ENCODE data around the gene BLOC1S3. TPM values are rescaled to one million over a fixed set of nuclear protein-coding genes. Genes with fewer than 3 reads are reported as not detected.
A peak's percentile ranks its signal among the peaks of the same experiment; 100 is the strongest.

BLOC1S3 gene
- total RNA-seq, 1 donor from 2014 or later = 17.8 TPM

DNA sequence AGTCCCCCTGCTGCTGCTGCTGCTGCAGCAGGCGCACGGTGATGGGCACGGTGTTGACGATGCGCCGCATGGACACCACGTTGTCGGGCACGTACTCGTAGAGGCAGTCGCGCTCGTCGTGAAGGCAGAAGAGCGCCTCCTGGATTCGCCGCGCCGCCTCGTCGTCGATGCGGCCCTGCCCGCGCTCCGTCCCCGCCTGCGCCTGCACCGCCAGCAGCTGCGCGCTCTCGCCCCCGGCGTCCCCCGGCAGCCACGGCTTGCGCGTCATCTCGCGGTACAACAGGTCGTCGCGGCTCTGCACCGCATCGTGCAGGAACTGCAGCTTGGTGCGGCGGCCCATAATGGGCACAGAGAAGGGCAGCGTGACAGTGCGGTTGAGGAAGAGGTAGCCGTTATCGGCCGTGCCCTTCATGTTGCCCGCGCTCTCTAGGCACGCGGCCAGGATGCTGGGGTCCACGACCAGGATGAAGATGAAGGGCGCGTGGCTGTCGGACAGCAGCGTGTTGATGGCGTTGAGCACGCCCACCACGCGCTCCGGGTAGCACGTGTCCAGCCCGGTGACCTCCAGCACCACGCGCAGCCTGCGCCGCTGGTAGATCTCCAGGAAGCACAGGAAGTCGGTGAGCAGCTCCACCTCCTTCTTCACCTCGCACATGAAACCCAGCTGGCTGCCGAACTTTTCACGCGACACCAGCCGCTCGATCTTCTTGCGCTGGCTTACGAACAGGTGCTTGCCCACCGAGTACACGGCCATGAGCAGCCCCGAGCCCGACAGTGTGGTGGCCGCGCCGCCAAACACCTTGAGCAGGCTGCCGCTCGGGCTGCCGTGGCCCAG is 25.9 kb upstream of the BLOC1S3 start:
- H3K27me3 ChIP-seq = peaks cover 37% of the 10 kb centered on the region
- H3K9me3 ChIP-seq = no peaks in the 10 kb centered on the region
- no peak overlapping the region for H3K27ac ChIP-seq
- H3K4me3 ChIP-seq = peak overlapping the region; percentile 28
- H3K36me3 ChIP-seq = no peaks in the 10 kb centered on the region
- TF ChIP-seq, protein P1, sequence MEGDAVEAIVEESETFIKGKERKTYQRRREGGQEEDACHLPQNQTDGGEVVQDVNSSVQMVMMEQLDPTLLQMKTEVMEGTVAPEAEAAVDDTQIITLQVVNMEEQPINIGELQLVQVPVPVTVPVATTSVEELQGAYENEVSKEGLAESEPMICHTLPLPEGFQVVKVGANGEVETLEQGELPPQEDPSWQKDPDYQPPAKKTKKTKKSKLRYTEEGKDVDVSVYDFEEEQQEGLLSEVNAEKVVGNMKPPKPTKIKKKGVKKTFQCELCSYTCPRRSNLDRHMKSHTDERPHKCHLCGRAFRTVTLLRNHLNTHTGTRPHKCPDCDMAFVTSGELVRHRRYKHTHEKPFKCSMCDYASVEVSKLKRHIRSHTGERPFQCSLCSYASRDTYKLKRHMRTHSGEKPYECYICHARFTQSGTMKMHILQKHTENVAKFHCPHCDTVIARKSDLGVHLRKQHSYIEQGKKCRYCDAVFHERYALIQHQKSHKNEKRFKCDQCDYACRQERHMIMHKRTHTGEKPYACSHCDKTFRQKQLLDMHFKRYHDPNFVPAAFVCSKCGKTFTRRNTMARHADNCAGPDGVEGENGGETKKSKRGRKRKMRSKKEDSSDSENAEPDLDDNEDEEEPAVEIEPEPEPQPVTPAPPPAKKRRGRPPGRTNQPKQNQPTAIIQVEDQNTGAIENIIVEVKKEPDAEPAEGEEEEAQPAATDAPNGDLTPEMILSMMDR (IDR thresholded peaks at IDR 0.05) = peak; percentile 8
- ATAC-seq = peak; percentile 55
- DNase-seq = peak; percentile 77
- peaks cover 24% of the 10 kb centered on the region for H3K4me1 ChIP-seq
- intact Hi-C loops (cut with DNase I) = no loop called here

DNA sequence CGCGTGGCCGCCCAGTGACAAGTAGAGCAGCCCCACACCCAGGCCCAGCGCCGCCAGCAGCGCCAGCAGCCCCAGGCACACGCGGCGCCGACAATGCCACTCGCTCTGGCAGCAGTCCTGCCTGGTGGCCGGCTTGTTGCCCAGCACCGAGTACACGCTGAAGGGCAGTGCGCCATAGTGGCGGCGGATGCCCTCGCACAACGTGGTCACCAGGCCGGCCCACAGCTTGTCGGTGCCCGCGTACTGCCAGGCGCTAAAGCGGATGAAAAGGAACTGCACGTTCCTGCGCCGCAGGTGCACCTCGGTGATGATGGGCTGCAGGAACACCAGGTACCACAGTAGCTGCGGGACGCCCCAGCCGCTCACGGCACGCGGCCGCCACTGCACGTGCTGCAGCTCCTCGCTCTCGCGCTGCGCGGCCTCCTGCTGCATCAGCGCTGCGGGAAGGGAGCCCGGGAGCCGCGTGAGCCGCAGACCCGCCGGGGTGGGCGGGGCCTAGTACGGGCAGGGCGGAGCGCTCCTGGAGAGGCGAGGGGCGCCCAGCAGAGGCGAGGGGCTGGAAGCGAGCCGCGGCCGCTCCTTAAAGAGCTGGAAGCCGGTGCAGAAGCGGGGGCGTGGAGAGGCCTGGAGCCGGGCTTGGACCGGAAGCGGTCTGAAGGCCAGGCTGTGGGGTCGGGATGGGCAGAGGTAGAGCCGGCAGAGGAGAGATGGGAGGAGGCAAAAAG is 25.1 kb upstream of the BLOC1S3 start:
- Histone ChIP-seq H3K9me3 (no peaks in the 10 kb centered on the region), H3K27ac (no peak overlapping the region), H3K36me3 (no peaks in the 10 kb centered on the region), H3K27me3 (peaks cover 42% of the 10 kb centered on the region), H3K4me1 (peaks cover 24% of the 10 kb centered on the region), H3K4me3 (peak overlapping the region; percentile 28)
- DNase-seq (no peak), ATAC-seq (peak; percentile 20)
- TF ChIP-seq, protein P1 (IDR thresholded peaks at IDR 0.05) = no peak
- intact Hi-C loops (cut with DNase I) = no loop called here

DNA sequence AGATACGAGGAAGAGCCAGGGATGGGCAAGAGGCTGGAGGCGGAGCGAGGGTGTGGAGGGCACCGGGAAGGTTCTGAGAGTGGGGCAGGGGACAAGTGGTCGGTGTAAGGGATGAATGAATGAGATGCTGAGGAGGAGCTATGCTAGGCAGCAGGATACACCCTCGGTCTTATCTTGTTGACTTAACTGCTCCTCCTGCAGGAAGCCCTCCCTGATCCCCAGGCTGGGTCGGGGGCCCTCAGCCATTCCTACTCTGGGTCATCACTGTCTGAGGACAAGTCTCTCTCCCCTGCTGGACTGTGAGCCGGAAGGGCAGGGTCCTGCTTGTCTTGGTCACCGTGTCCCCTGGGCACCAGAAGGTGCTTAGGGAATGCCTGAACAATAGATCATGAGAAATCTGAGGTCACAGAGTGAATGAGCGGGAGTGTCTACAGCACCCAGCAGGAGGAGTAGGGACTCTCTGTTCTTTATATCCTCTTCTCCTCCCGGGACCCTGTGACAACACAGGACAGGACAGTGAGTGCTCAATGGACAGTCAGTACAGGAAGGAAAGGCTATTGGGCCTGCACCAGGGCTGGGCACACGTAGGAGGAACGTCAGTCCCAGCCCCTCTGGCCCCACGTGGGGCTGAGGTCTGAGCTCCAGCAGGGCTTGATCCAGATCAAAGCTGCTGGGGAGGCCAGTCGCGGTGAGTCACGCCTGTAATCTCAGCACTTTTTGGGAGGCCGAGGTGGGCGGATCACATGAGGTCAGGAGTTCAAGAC is 24.3 kb upstream of the BLOC1S3 start:
- no peak overlapping the region for H3K27ac ChIP-seq
- no peak for DNase-seq
- peak overlapping the region; percentile 28 for H3K4me3 ChIP-seq
- intact Hi-C loops (cut with DNase I) = no loop called here
- peaks cover 24% of the 10 kb centered on the region for H3K4me1 ChIP-seq
- no peaks in the 10 kb centered on the region for H3K9me3 ChIP-seq
- H3K36me3 ChIP-seq = no peaks in the 10 kb centered on the region
- TF ChIP-seq, protein P1 (IDR thresholded peaks at IDR 0.05) = no peak
- peaks cover 47% of the 10 kb centered on the region for H3K27me3 ChIP-seq
- peak; percentile 21 for ATAC-seq

DNA sequence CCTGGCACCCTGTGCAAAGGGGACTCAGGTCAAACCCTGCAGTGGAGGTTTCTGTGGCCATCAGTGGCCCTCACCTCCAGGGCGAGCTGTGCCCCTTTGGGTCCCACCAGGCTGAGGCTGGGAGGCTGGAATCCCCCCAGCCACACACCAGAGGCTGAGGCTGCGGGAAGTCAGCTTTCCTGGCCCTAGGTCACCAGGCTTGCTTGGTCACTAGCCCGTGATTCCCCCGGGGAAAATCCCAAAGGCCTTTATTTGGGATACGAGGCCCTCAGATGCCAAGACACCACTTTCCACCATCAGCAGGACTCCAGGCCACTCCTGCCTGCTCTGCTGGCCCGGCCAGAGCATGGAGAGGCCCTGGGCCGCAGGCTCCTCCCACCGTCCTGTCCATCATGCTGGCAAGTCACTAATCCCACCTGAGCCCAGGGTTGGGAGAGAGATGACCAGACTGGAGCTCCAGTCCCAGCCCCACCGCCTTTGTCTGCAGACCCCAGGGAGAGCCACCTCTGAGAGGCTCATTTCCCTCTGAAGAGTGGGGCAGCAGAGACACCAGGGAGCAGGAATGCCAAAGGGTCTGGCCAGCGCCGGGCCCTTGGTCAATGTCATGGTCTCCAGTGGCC is 22.5 kb upstream of the BLOC1S3 start:
- ATAC-seq (no peak), DNase-seq (no peak)
- H3K4me1 ChIP-seq = peaks cover 24% of the 10 kb centered on the region
- no peak overlapping the region for H3K27ac ChIP-seq
- peaks cover 61% of the 10 kb centered on the region for H3K27me3 ChIP-seq
- H3K9me3 ChIP-seq = no peaks in the 10 kb centered on the region
- TF ChIP-seq, protein P1 (IDR thresholded peaks at IDR 0.05) = no peak
- intact Hi-C loops (cut with DNase I) = no loop called here
- H3K4me3 ChIP-seq = no peak overlapping the region
- H3K36me3 ChIP-seq = no peaks in the 10 kb centered on the region

DNA sequence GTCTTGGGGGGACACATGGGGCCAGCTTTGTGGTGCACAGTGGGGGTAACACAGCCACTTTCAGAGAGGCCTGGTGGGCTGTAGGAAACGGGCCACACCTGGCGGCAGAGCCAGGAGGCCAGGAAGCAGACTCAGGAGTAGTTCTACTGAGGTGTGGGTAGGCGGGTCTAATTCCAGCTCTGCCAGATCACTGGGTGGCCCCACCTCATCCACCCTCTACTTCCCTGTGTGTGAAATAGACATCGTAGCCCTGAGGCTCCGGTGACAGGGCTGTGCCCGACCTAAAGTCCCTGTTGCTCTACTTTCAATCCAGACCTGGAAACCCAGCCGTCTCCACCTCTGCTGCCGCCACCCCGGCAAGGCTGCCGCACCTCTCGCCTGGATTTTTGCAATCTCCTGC is 21.8 kb upstream of the BLOC1S3 start:
- Histone ChIP-seq H3K27me3 (peaks cover 56% of the 10 kb centered on the region), H3K9me3 (no peaks in the 10 kb centered on the region), H3K4me1 (peaks cover 24% of the 10 kb centered on the region), H3K27ac (no peak overlapping the region), H3K4me3 (no peak overlapping the region), H3K36me3 (no peaks in the 10 kb centered on the region)
- no peak for DNase-seq
- intact Hi-C loops (cut with DNase I) = no loop called here
- ATAC-seq = no peak
- TF ChIP-seq, protein P1 (IDR thresholded peaks at IDR 0.05) = no peak

Measured in upper lobe of right lung (tissue), 1 donor.